ENCODE data around the gene ARSB.

GRCh38 chr5:78738693-78739300, 246.3 kb downstream of the ARSB start:
- TF ChIP-seq CTCF (conservative IDR thresholded peaks at IDR 0.05 in 1 of 2, IDR thresholded peaks at IDR 0.05 in 1 of 2; ENCODE audit: low read depth in 1 of 2, low read length in 2 of 2) (no peak), EZH2 (IDR thresholded peaks at IDR 0.05; ENCODE audit: low read length, missing control alignments) (no peak)
